ENCODE data around the gene IL10RB. TPM values are rescaled to one million over a fixed set of nuclear protein-coding genes. Genes with fewer than 3 reads are reported as not detected.

The IL10RB gene
- total and polyA plus RNA-seq, 2 of the 8 experiments (the other 6 are each of a cell fraction or from before 2014, with no cell fraction given): 2.7 to 3.2 TPM

GRCh38 chr21:33327792-33328433 is 61.7 kb downstream of the IL10RB start:
- Histone ChIP-seq H3K9me3 (ENCODE audit: insufficient read depth in 2 of 2, low read depth in 1 of 2, low read length in 1 of 2) (no peaks in the 10 kb centered on the region; a peak in 1 of 4 replicates), H3K23me2 (ENCODE audit: low read depth, low read length) (peaks cover 8% of the 10 kb centered on the region; the same call in 1 of the 2 replicates)
- no peak for TF ChIP-seq BRCA1 (IDR thresholded peaks at IDR 0.05; ENCODE audit: low read depth, low read length)
- no peak for TF ChIP-seq EGR1 (IDR thresholded peaks at IDR 0.05; ENCODE audit: borderline replicate concordance, low read depth, low read length)
- TF ChIP-seq GABPA (IDR thresholded peaks at IDR 0.05; ENCODE audit: borderline replicate concordance, insufficient read depth, low read length): no peak
- no peak for TF ChIP-seq KDM4A (IDR thresholded peaks at IDR 0.05; ENCODE audit: low read depth, low read length, severe bottlenecking)
- no peak for TF ChIP-seq RNF2 (IDR thresholded peaks at IDR 0.05; ENCODE audit: borderline replicate concordance, low read depth, low read length, missing control alignments, poor library complexity, severe bottlenecking)
- TF ChIP-seq HDAC2 (IDR thresholded peaks at IDR 0.05; ENCODE audit: borderline replicate concordance in 1 of 2, low read depth in 2 of 2, low read length in 2 of 2): no peak
- TF ChIP-seq CBX5 (IDR thresholded peaks at IDR 0.05; ENCODE audit: low read depth, low read length): no peak
- no peak for TF ChIP-seq YY1 (IDR thresholded peaks at IDR 0.05; ENCODE audit: low read depth, low read length)
- TF ChIP-seq, protein P1, sequence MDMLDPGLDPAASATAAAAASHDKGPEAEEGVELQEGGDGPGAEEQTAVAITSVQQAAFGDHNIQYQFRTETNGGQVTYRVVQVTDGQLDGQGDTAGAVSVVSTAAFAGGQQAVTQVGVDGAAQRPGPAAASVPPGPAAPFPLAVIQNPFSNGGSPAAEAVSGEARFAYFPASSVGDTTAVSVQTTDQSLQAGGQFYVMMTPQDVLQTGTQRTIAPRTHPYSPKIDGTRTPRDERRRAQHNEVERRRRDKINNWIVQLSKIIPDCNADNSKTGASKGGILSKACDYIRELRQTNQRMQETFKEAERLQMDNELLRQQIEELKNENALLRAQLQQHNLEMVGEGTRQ (IDR thresholded peaks at IDR 0.05; ENCODE audit: low read length): no peak
- no peak for TF ChIP-seq EP300 (IDR thresholded peaks at IDR 0.05; ENCODE audit: borderline replicate concordance in 1 of 2, low read depth in 2 of 2, low read length in 2 of 2)

More at GRCh38 chr21:33327792-33328433, 61.7 kb downstream of the IL10RB start:
- no peak overlapping the region for H2AK5ac ChIP-seq (ENCODE audit: low read depth, low read length)
- peaks cover 0 to 5% of the 10 kb centered on the region in 2 experiments for H4K20me1 ChIP-seq (replicated peaks in 1 of 2; ENCODE audit: control insufficient read depth in 1 of 2, insufficient read depth in 2 of 2, low read length in 2 of 2)
- H3K56ac ChIP-seq (replicated peaks; ENCODE audit: insufficient read length, low read depth, low read length): no peak overlapping the region
- no peak overlapping the region for H3K9ac ChIP-seq (replicated peaks in 1 of 4; ENCODE audit: extremely low read depth in 1 of 4, low read depth in 3 of 4, low read length in 3 of 4)
- H3K36me3 ChIP-seq (ENCODE audit: control insufficient read depth in 2 of 4, insufficient read depth in 4 of 4, low read length in 3 of 4): no peaks in the 10 kb centered on the region; a peak in 3 of 8 replicates
- H3K4me3 ChIP-seq (ENCODE audit: extremely low read depth in 1 of 4, insufficient read depth in 2 of 4, low read depth in 3 of 4, low read length in 4 of 4): no peak overlapping the region
- peaks cover 9 to 59% of the 10 kb centered on the region in 2 experiments for H3K79me2 ChIP-seq (ENCODE audit: control insufficient read depth in 1 of 2, insufficient read depth in 2 of 2, low read length in 2 of 2)
- DNase-seq (ENCODE audit: low read depth in 1 of 2, low spot score in 2 of 2): no peak
- 0 out of 7 replicates have a peak, but pooled peaks cover 0 to 3% (median under 1%) of the 10 kb centered on the region in 4 experiments for H3K4me1 ChIP-seq (replicated peaks in 1 of 4; ENCODE audit: control insufficient read depth in 3 of 4, insufficient read depth in 4 of 4, low read length in 3 of 4)
- no peak overlapping the region for H2BK120ac ChIP-seq (replicated peaks; ENCODE audit: low read depth, low read length)
- H3K18ac ChIP-seq (ENCODE audit: extremely low read depth, low read length): no peak overlapping the region
- H2BK20ac ChIP-seq (ENCODE audit: low read length): no peak overlapping the region
- WGBS, 2 experiments (ENCODE audit: extremely low coverage in 1 of 2, insufficient coverage in 1 of 2, insufficient read length in 1 of 2, insufficient replicate concordance in 2 of 2, low coverage in 1 of 2, low lambda C conversion rate in 2 of 2, missing lambda C conversion rate in 1 of 2): 84% methylated on average over 7 of the region's 7 CpGs; no CpG with 5 or more reads in 1 of the 2 experiments
- no peak overlapping the region for H2BK12ac ChIP-seq (ENCODE audit: low read depth, low read length)
- FAIRE-seq: no peak
- H2AFZ ChIP-seq (ENCODE audit: low read length): no peak overlapping the region
- ChIA-PET CTCF (ENCODE audit: partially characterized antibody) (interaction anchor here (0.6 to 1.6 kb wide), 2 partner anchors 25 to 34 kb away, joined by 3 read pairs; no protein-coding TSS in a partner anchor), POLR2A (ENCODE audit: partially characterized antibody) (interaction anchor here (0.6 to 2.0 kb wide), 2 partner anchors 11 to 34 kb away, joined by 3 to 5 read pairs; no protein-coding TSS in a partner anchor)
- no peak overlapping the region for H3K14ac ChIP-seq (ENCODE audit: insufficient read length)
- no peak overlapping the region for H4K8ac ChIP-seq (ENCODE audit: extremely low read depth, insufficient read depth, low read length)
- H2BK15ac ChIP-seq (ENCODE audit: low read length): no peak overlapping the region
- peaks cover 6% of the 10 kb centered on the region for H3K79me1 ChIP-seq (ENCODE audit: low read depth, low read length)
- no peak overlapping the region for H4K91ac ChIP-seq (replicated peaks; ENCODE audit: insufficient read length, low read length)
- no peak overlapping the region for H3K23ac ChIP-seq (ENCODE audit: insufficient read length)
- no peak overlapping the region for H3K27ac ChIP-seq (ENCODE audit: low read depth, low read length)
- no peak overlapping the region for H3K4ac ChIP-seq (replicated peaks; ENCODE audit: insufficient read length, low read depth, low read length)
- H2BK5ac ChIP-seq (ENCODE audit: low read depth, low read length): no peak overlapping the region
- no peaks in the 10 kb centered on the region for H3K27me3 ChIP-seq (replicated peaks in 1 of 4; ENCODE audit: control insufficient read depth in 3 of 4, extremely low read depth in 1 of 4, insufficient read depth in 3 of 4, low read length in 3 of 4)
- H4K5ac ChIP-seq (ENCODE audit: insufficient read length, low read depth, low read length): no peak overlapping the region
- H3K4me2 ChIP-seq (ENCODE audit: insufficient read depth in 1 of 2, low read depth in 2 of 2, low read length in 2 of 2): no peak overlapping the region

Data from H1 (cell line).